ENCODE results near the gene KRTAP10-4. TPM values are rescaled to one million over a fixed set of nuclear protein-coding genes. Genes with fewer than 3 reads are reported as not detected.
"Not testable (repeated sequence)": the region's sequence is repeated elsewhere in the genome, so short reads cannot be mapped to it uniquely, and the experiment has no call there.

The KRTAP10-4 gene
- total RNA-seq, 1 donor from 2014 or later: 0.39 TPM

GRCh38 chr21:44557491-44558328 is 15.8 kb upstream of the KRTAP10-4 start:
- no peak for DNase-seq

GRCh38 chr21:44558329-44558675 is 15.2 kb upstream of the KRTAP10-4 start:
- DNase-seq: not testable (repeated sequence)

GRCh38 chr21:44558695-44559094 is 14.8 kb upstream of the KRTAP10-4 start, which contains the start of gene KRTAP10-3:
KRTAP10-3 (minus strand) TSS chr21:44558795; CDS start chr21:44558715, 80 bp downstream.
- DNase-seq: no peak

GRCh38 chr21:44564099-44564498 is 9.4 kb upstream of the KRTAP10-4 start:
- DNase-seq: no peak

GRCh38 chr21:44564886-44565598 is 8.5 kb upstream of the KRTAP10-4 start:
- DNase-seq: no peak

- no peak for DNase-seq
Observed at GRCh38 chr21:44566403-44566802, 7.1 kb upstream of the KRTAP10-4 start.

GRCh38 chr21:44567481-44568171 is 5.9 kb upstream of the KRTAP10-4 start:
- DNase-seq: no peak

GRCh38 chr21:44568261-44568660 is 5.3 kb upstream of the KRTAP10-4 start:
- no peak for DNase-seq

GRCh38 chr21:44568667-44569556 is 4.6 kb upstream of the KRTAP10-4 start:
- DNase-seq: no peak

- no peak for DNase-seq
Observed at GRCh38 chr21:44569861-44570517, 3.5 kb upstream of the KRTAP10-4 start.

- DNase-seq: no peak
Observed at GRCh38 chr21:44571296-44571695, 2.2 kb upstream of the KRTAP10-4 start.

- DNase-seq: no peak
Observed at GRCh38 chr21:44571844-44572782, 1.4 kb upstream of the KRTAP10-4 start.

GRCh38 chr21:44572959-44573583 is 458 bp upstream of the KRTAP10-4 start:
- no peak for DNase-seq

GRCh38 chr21:44574457-44575306 is 1.2 kb downstream of the KRTAP10-4 start:
- DNase-seq: no peak

- DNase-seq: no peak
Observed at GRCh38 chr21:44575307-44576024, 1.9 kb downstream of the KRTAP10-4 start.

GRCh38 chr21:44576025-44576420 is 2.5 kb downstream of the KRTAP10-4 start:
- DNase-seq: no peak

- no peak for DNase-seq
Observed at GRCh38 chr21:44578371-44579055, 5.0 kb downstream of the KRTAP10-4 start.
